AG10803 (cell line): ENCODE results near the gene SAMD4A.
"Not testable (repeated sequence)": the region's sequence is repeated elsewhere in the genome, so short reads cannot be mapped to it uniquely, and the experiment has no call there.

ENCODE experiments used
- DNase-seq: peaks from one replicate; pipeline ENCODE4 v3.0.0; 2010; ENCODE audit warnings: low read depth
- H3K4me3 ChIP-seq: 2 replicates; pipeline ENCODE4 v1.5.1; 2011; ENCODE audit warnings: mild to moderate bottlenecking, low read length, control low read depth
- CTCF ChIP-seq: conservative IDR thresholded peaks from 2 replicates; pipeline ENCODE4 v1.5.1; 2011; ENCODE audit warnings: mild to moderate bottlenecking, low read length, control low read depth, inconsistent platforms

SAMD4A gene

GRCh38 chr14:54747616-54748015 lies 180.7 kb downstream of the SAMD4A start:
- DNase-seq = peak; percentile 23
- no peak for TF ChIP-seq CTCF
- no peak overlapping the region for H3K4me3 ChIP-seq

GRCh38 chr14:54749180-54749579 lies 182.3 kb downstream of the SAMD4A start:
- no peak for TF ChIP-seq CTCF
- H3K4me3 ChIP-seq = no peak overlapping the region
- DNase-seq = no peak

GRCh38 chr14:54749727-54750126 lies 182.8 kb downstream of the SAMD4A start:
- DNase-seq = no peak
- H3K4me3 ChIP-seq = no peak overlapping the region
- TF ChIP-seq CTCF = no peak

- not testable (repeated sequence) for H3K4me3 ChIP-seq, DNase-seq
Observed at GRCh38 chr14:54752611-54753010, 185.7 kb downstream of the SAMD4A start.

- not testable (repeated sequence) for H3K4me3 ChIP-seq, DNase-seq
Observed at GRCh38 chr14:54753396-54753795, 186.5 kb downstream of the SAMD4A start.

- no peak overlapping the region for H3K4me3 ChIP-seq
- no peak for DNase-seq
- no peak for TF ChIP-seq CTCF
Observed at GRCh38 chr14:54754116-54754622, 187.2 kb downstream of the SAMD4A start.

GRCh38 chr14:54754623-54755386 lies 187.9 kb downstream of the SAMD4A start:
- no peak overlapping the region for H3K4me3 ChIP-seq
- TF ChIP-seq CTCF = no peak
- DNase-seq = no peak

- no peak overlapping the region for H3K4me3 ChIP-seq
- no peak for TF ChIP-seq CTCF
- DNase-seq = peak; percentile 33
Observed at GRCh38 chr14:54756656-54757392, 189.9 kb downstream of the SAMD4A start.
